Measurements from ENCODE around the gene TANGO6. TPM values are rescaled to one million over a fixed set of nuclear protein-coding genes. Genes with fewer than 3 reads are reported as not detected.

The TANGO6 gene
- total and polyA plus RNA-seq, 2 of the 8 experiments (the other 6 are each of a cell fraction or from before 2014, with no cell fraction given), result 5.0 to 19.5 TPM

DNA sequence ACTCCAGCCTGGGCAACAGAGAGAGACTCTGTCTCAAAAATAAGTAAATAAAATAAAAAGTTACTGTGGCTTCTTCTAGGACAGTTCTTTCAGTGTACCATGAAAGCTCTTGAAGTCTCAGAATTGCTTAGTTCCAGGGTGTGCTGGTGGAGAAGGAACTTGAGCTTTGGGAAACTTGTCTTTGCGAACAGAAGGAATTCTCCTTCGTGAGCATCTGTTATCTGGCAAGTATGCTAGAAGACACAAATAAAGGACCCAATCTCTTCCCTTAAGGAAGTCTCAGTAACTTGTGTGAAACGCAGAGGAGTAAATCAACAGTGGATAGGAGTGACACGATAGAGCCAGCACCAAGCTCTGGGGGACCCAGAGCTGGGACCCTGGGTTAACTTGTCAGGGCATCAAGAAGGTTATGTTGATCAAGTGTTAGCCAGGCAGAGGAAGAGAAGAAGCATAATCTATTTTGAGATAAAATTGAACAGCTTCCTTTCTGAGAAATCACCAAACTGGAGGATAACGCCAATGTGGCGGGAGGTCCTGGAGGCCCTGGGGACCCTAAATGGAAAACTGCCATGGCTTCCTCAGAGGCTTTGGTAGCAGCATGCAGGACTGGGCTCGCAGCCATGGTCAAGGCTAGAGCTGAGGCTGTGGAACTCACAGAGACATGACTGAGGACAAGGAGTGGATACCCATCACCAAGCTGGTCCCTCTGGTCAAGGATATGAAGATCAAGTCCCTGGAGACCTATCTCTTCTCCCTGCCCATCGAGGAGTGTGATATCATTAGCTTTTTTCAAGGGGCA, 190.0 kb downstream of the TANGO6 start (continued):
- TF ChIP-seq TCF12 (IDR thresholded peaks at IDR 0.05; ENCODE audit: low read depth, low read length), result no peak
- TF ChIP-seq TEAD4 (IDR thresholded peaks at IDR 0.05; ENCODE audit: low read depth, low read length), result no peak
- no peak for TF ChIP-seq RNF2 (IDR thresholded peaks at IDR 0.05; ENCODE audit: borderline replicate concordance, low read depth, low read length, missing control alignments, poor library complexity, severe bottlenecking)
- no peak for TF ChIP-seq CEBPB (IDR thresholded peaks at IDR 0.05; ENCODE audit: low read depth, low read length)
- TF ChIP-seq TAF7 (optimal IDR thresholded peaks at IDR 0.05; ENCODE audit: borderline replicate concordance, low read depth, low read length), result no peak
